RWPE2 (cell line): ENCODE results near the gene ACAT2.
"Not testable (repeated sequence)": the region's sequence is repeated elsewhere in the genome, so short reads cannot be mapped to it uniquely, and the experiment has no call there.

Experiments
- ATAC-seq: fragments of 200-7000 bp; cut with Tn5 transposase; 3 replicates; pipeline ENCODE4 v1.9.1; 2021; ENCODE audit warnings: low read depth
- DNase-seq: peaks from one replicate; pipeline ENCODE4 v3.0.0-alpha.2; 2020; ENCODE audit warnings: low spot score
- H3K27ac ChIP-seq: fragments of 450-650 bp; 2 replicates; pipeline ENCODE4 v1.5.1; 2017; ENCODE audit warnings: mild to moderate bottlenecking; ENCODE audit not compliant: poor library complexity, severe bottlenecking
- H3K27me3 ChIP-seq: fragments of 250-450 bp; sonication (Bioruptor Pico); 2 replicates; pipeline ENCODE4 v1.5.1; 2021; ENCODE audit warnings: mild to moderate bottlenecking, moderate library complexity; ENCODE audit not compliant: insufficient read depth, poor library complexity, severe bottlenecking
- H3K36me3 ChIP-seq: fragments of 250-450 bp; sonication (Bioruptor Pico); 2 replicates; pipeline ENCODE4 v1.5.1; 2020; ENCODE audit warnings: low read depth, mild to moderate bottlenecking, moderate library complexity
- H3K4me1 ChIP-seq: fragments of 250-450 bp; sonication (Bioruptor Pico); 2 replicates; pipeline ENCODE4 v1.5.1; 2021; ENCODE audit warnings: mild to moderate bottlenecking, moderate library complexity; ENCODE audit not compliant: insufficient read depth, poor library complexity, severe bottlenecking
- H3K4me3 ChIP-seq: fragments of 250-450 bp; sonication (Bioruptor Pico); 2 replicates; pipeline ENCODE4 v1.5.1; 2021; ENCODE audit warnings: mild to moderate bottlenecking, moderate library complexity; ENCODE audit not compliant: severe bottlenecking
- H3K9me3 ChIP-seq: fragments of 250-450 bp; sonication (Bioruptor Pico); 2 replicates; pipeline ENCODE4 v1.5.1; 2021; ENCODE audit warnings: mild to moderate bottlenecking, moderate library complexity; ENCODE audit not compliant: severe bottlenecking
- CTCF ChIP-seq: fragments of 450-650 bp; IDR thresholded peaks from one replicate; pipeline ENCODE4 v1.5.1; 2017; ENCODE audit warnings: mild to moderate bottlenecking, moderate library complexity; ENCODE audit not compliant: poor library complexity, severe bottlenecking

The ACAT2 gene

DNA sequence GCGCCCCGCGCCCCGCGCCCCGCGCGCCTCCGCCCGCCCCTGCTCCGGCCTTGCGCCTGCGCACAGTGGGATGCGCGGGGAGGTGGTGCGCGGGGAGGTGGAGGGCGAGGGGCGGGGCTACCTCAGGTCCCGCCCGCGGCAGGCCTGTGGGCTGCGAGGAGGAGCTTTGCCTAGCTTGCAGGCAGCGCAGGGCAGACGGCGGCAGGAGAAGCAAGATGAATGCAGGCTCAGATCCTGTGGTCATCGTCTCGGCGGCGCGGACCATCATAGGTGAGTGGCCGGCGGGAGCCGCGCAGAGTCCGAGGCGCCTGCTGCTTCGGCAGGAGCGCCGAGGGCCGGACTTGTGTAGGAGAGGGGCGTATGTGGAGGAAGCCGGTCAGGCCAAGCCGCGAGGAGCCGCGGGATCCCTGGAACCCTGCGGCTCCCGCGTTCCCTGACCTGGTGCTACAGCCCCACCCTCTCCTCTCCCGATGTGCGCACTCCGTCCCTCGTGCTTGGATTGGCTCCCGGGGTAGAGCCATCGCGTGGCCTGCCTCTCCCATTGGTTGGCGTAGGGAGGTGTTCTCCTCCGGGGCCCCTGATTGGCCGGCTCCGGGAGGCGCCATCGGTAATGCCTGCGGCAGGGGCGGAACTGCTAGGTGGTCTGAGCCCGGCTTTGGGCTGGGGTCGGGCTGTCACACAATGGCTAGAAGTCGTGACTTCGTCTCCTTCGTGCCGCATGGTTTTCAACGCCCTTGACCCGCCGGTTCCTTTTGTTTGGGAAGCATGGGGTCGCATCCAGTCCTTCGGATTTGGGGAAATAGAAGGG lies at the start of gene ACAT2:
Gene ACAT2, plus strand, starts transcription at position 173 of the 808 bp plus-strand sequence. Its CDS starts 43 bp downstream, at position 216.
- Histone ChIP-seq H3K4me3 (peak within 1 kb of the TSS; percentile 65), H3K27ac (peak within 1 kb of the TSS; percentile 91), H3K4me1 (peaks cover 20% of the 10 kb centered on the region), H3K36me3 (peaks cover 53% of the 10 kb centered on the region), H3K27me3 (no peaks in the 10 kb centered on the region), H3K9me3 (no peaks in the 10 kb centered on the region)
- DNase-seq = peak; percentile 97
- peak; percentile 94 for ATAC-seq
- no peak for TF ChIP-seq CTCF

GRCh38 chr6:159712389-159712788 lies 49.5 kb upstream of the ACAT2 start:
- DNase-seq, H3K9me3 ChIP-seq, H3K27ac ChIP-seq, H3K4me1 ChIP-seq, H3K27me3 ChIP-seq, H3K36me3 ChIP-seq, ATAC-seq, H3K4me3 ChIP-seq: not testable (repeated sequence)

DNA sequence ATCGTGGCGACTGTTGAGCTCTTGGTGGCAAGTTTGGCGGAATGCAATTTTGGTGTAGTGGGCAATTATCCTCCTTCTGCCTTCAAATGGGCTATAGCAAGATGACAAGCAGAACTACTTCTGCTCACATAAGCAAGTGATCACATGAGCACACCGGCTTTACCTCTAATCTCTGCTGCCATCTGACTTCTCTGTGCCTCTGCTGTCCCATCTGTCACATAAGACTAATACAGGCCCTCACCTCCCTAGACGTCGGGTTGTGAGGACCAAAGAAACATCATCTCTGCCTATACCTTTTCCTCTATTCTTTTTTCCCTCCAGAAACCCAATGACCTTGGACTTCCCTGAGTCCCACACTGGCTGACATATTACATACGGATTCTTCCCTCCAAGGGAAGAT lies 47.9 kb upstream of the ACAT2 start:
- no peaks in the 10 kb centered on the region for H3K27me3 ChIP-seq
- no peaks in the 10 kb centered on the region for H3K36me3 ChIP-seq
- TF ChIP-seq CTCF = no peak
- ATAC-seq (no peak), DNase-seq (no peak)
- H3K4me3 ChIP-seq = no peak overlapping the region
- no peak overlapping the region for H3K27ac ChIP-seq
- H3K4me1 ChIP-seq = peaks cover 10% of the 10 kb centered on the region
- H3K9me3 ChIP-seq = no peaks in the 10 kb centered on the region

GRCh38 chr6:159714404-159714803 lies 47.4 kb upstream of the ACAT2 start:
- peaks cover 10% of the 10 kb centered on the region for H3K4me1 ChIP-seq
- ATAC-seq = no peak
- no peaks in the 10 kb centered on the region for H3K36me3 ChIP-seq
- no peaks in the 10 kb centered on the region for H3K27me3 ChIP-seq
- DNase-seq = no peak
- H3K9me3 ChIP-seq = no peaks in the 10 kb centered on the region
- TF ChIP-seq CTCF = no peak
- no peak overlapping the region for H3K4me3 ChIP-seq
- no peak overlapping the region for H3K27ac ChIP-seq

DNA sequence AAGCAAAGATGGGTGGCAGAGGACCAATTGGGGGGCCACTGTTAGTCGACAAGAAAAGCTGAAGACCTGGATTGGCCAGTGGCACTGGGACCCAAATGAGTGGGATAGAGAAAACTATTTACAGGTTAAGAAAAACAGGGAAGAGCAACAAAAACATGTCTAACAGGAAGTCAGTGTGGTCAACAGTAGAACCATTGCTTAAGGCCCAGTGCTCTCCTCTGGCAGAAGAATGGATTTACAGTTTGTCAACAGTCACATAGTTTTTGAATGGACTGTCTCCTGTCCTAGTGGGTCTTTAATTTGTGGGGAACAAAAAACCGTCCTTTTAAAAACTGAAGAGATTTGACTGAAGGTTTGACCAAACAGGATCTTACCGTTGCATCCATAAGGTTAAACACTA lies 46.7 kb upstream of the ACAT2 start:
- Histone ChIP-seq H3K4me3 (no peak overlapping the region), H3K4me1 (peaks cover 10% of the 10 kb centered on the region), H3K27ac (no peak overlapping the region), H3K36me3 (no peaks in the 10 kb centered on the region), H3K9me3 (no peaks in the 10 kb centered on the region), H3K27me3 (no peaks in the 10 kb centered on the region)
- ATAC-seq (no peak), DNase-seq (no peak)
- TF ChIP-seq CTCF = no peak
